Endothelial cell of umbilical vein (primary cell): ENCODE data around the gene ARHGAP45. TPM values are rescaled to one million over a fixed set of nuclear protein-coding genes. Genes with fewer than 3 reads are reported as not detected.

Source experiments
- BruUV-seq: library from RNA; stranded (reverse); fragments of 400-500 nt; replicated peaks from 2 replicates; lab custom pipeline; 2021; lab: Mats Ljungman, UMichigan
- CTCF ChIA-PET: fragments of 300-600, 350-600 bp; sonication (Branson Sonifier 250); formaldehyde crosslinking; loops from one replicate; lab custom pipeline; 2021; ENCODE audit warnings: antibody characterized with exemption, inconsistent platforms; lab: Charles Lee
- POLR2A ChIA-PET: fragments of 300-600, 350-600 bp; sonication (Branson Sonifier 250); formaldehyde crosslinking; loops from one replicate; lab custom pipeline; 2021; ENCODE audit warnings: antibody characterized with exemption, inconsistent platforms; lab: Charles Lee
- DNase-seq: peaks from one replicate; pipeline ENCODE4 v3.0.0-alpha.2; 2011; ENCODE audit warnings: low read depth, low spot score
- FAIRE-seq: peaks from 2 replicates; lab custom pipeline; 2011; peaks lifted over from hg19 to GRCh38; lab: Jason Lieb, UNC
- H2AFZ ChIP-seq: 2 replicates; pipeline ENCODE4 v1.6.0; 2012; ENCODE audit warnings: low read depth, low read length, control low read depth, inconsistent platforms
- H3K27ac ChIP-seq: 2 replicates; pipeline ENCODE4 v1.5.1; 2011; ENCODE audit warnings: low read depth, mild to moderate bottlenecking, control low read depth, low read length, moderate library complexity; ENCODE audit not compliant: insufficient read depth
- H3K27me3 ChIP-seq, 2 experiments: 2 replicates each; pipeline versions ENCODE4 v1.6.0 to v1.6.1; 2011; ENCODE audit warnings: low read length in 2 of 2, mixed read lengths in 1 of 2; ENCODE audit not compliant: control insufficient read depth in 2 of 2, insufficient read depth in 2 of 2
- H3K36me3 ChIP-seq, 2 experiments: 2 replicates in 1 of 2; 3 replicates in 1 of 2; pipeline ENCODE4 v1.5.1; 2011; ENCODE audit warnings: low read length in 2 of 2, mild to moderate bottlenecking in 1 of 2, moderate library complexity in 1 of 2; ENCODE audit not compliant: control insufficient read depth in 2 of 2, insufficient read depth in 2 of 2; ENCODE audit errors: extremely low read depth in 1 of 2
- H3K4me1 ChIP-seq: 3 replicates; pipeline ENCODE4 v1.5.1; 2011; ENCODE audit warnings: mild to moderate bottlenecking, low read length; ENCODE audit not compliant: control insufficient read depth, insufficient read depth; ENCODE audit errors: extremely low read depth
- H3K4me2 ChIP-seq: 2 replicates; pipeline ENCODE4 v1.6.1; 2011; ENCODE audit warnings: low read length, control low read depth, mixed read lengths; ENCODE audit not compliant: insufficient read depth
- H3K4me3 ChIP-seq, 3 experiments: fragments of 200-600 bp in 1 of 3; sonication (generic), shearing (Covaris generic) in 1 of 3; replicated peaks in 1 of 3; 2 replicates each; pipeline ENCODE4 v1.5.1; 2011 to 2016; ENCODE audit warnings: control low read depth in 3 of 3, low read length in 3 of 3, mild to moderate bottlenecking in 2 of 3, inconsistent platforms in 1 of 3, low read depth in 1 of 3, moderate library complexity in 1 of 3; ENCODE audit not compliant: insufficient read depth in 1 of 3
- H3K79me2 ChIP-seq: 2 replicates; pipeline ENCODE4 v1.6.0; 2012; ENCODE audit warnings: low read length, inconsistent platforms; ENCODE audit not compliant: control insufficient read depth, insufficient read depth
- H3K9ac ChIP-seq: replicated peaks from 2 replicates; pipeline ENCODE3; 2011; ENCODE audit warnings: low read length, control low read depth; ENCODE audit not compliant: insufficient read depth; ENCODE audit errors: extremely low read depth
- H3K9me1 ChIP-seq: replicated peaks from 3 replicates; pipeline ENCODE4 v1.6.0; 2011; ENCODE audit warnings: mild to moderate bottlenecking, low read length; ENCODE audit not compliant: control insufficient read depth, insufficient read depth; ENCODE audit errors: extremely low read depth
- H3K9me3 ChIP-seq: replicated peaks from 2 replicates; pipeline ENCODE4 v1.5.1; 2012; ENCODE audit warnings: low read length, inconsistent platforms; ENCODE audit not compliant: control insufficient read depth, insufficient read depth
- H4K20me1 ChIP-seq: replicated peaks from 2 replicates; pipeline ENCODE3; 2011; ENCODE audit warnings: mild to moderate bottlenecking, low read length; ENCODE audit not compliant: control insufficient read depth, insufficient read depth; ENCODE audit errors: extremely low read depth
- EZH2 ChIP-seq: IDR thresholded peaks from 2 replicates; pipeline ENCODE4 v1.6.1; 2012; ENCODE audit warnings: borderline replicate concordance, low read depth, mild to moderate bottlenecking, moderate library complexity, low read length, inconsistent platforms; ENCODE audit not compliant: severe bottlenecking
- FOS ChIP-seq: IDR thresholded peaks from 2 replicates; pipeline ENCODE4 v1.6.1; 2011; ENCODE audit warnings: mild to moderate bottlenecking, low read length, moderate library complexity, borderline replicate concordance; ENCODE audit not compliant: insufficient read depth
- GATA2 ChIP-seq: IDR thresholded peaks from 2 replicates; pipeline ENCODE4 v1.7.0; 2011; ENCODE audit warnings: low read depth, mild to moderate bottlenecking, moderate library complexity, mixed read lengths, low read length; ENCODE audit not compliant: insufficient read length, insufficient read depth
- JUN ChIP-seq: IDR thresholded peaks from 2 replicates; pipeline ENCODE4 v1.6.1; 2011; ENCODE audit warnings: borderline replicate concordance, low read depth; ENCODE audit not compliant: insufficient read length, insufficient read depth
- MAX ChIP-seq: IDR thresholded peaks from 2 replicates; pipeline ENCODE4 v1.6.1; 2011; ENCODE audit not compliant: insufficient read depth, insufficient read length
- MYC ChIP-seq: IDR thresholded peaks from one replicate; pipeline ENCODE4 v1.6.1; 2011; ENCODE audit warnings: mild to moderate bottlenecking, low read depth, low read length
- POLR2A ChIP-seq: IDR thresholded peaks from 2 replicates; pipeline ENCODE4 v1.6.1; 2012; ENCODE audit warnings: low read depth, mild to moderate bottlenecking, control low read depth, low read length
- POLR2AphosphoS5 ChIP-seq: IDR thresholded peaks from 2 replicates; pipeline ENCODE4 v1.6.1; 2012; ENCODE audit warnings: low read depth, mild to moderate bottlenecking, control low read depth, low read length, moderate library complexity; ENCODE audit not compliant: insufficient read depth
- dilution Hi-C: fragments of 300-500 bp; cut with MboI; formaldehyde crosslinking; loops from one replicate; pipeline ENCODE4 v1.15.0; 2019; ENCODE audit warnings: low sequenced_read_pairs; ENCODE audit not compliant: extremely low pct_ligation_motif_present
- intact Hi-C: fragments of 100-400 bp; cut with micrococcal nuclease; formaldehyde crosslinking; loops from one replicate; pipeline ENCODE4 v1.10.0; 2022
- polyA plus RNA-seq, 4 experiments: library from polyadenylated mRNA; depleted of rRNA in 3 of 4; stranded (reverse) in 3 of 4; unstranded in 1 of 4; fragments of >200 nt; gene quantifications; 2 replicates each; pipeline versions ENCODE4 v1.2.1 to v1.2.3, GENCODE V29; 2011 to 2012; ENCODE audit warnings: missing spikeins in 1 of 4
- total RNA-seq: library from RNA; stranded (reverse); gene quantifications from 2 replicates; pipeline ENCODE4 v1.2.3, GENCODE V29; 2021
- TF ChIP-seq, protein P1 (sequence below), 2 donors: IDR thresholded peaks; 1 replicate in 1 of 2; 2 replicates in 1 of 2; pipeline ENCODE4 v1.5.1; 2011; ENCODE audit warnings: low read length in 2 of 2, mild to moderate bottlenecking in 2 of 2, moderate library complexity in 2 of 2, control low read depth in 1 of 2, inconsistent platforms in 1 of 2, low read depth in 1 of 2; ENCODE audit not compliant: insufficient read depth in 1 of 2; ENCODE audit errors: extremely low read depth in 1 of 2

ARHGAP45 gene
- total and polyA plus RNA-seq, 2 donors (not counting 3 experiments of a cell fraction or from before 2014, with no cell fraction given) = 7.5 to 10.4 TPM

DNA sequence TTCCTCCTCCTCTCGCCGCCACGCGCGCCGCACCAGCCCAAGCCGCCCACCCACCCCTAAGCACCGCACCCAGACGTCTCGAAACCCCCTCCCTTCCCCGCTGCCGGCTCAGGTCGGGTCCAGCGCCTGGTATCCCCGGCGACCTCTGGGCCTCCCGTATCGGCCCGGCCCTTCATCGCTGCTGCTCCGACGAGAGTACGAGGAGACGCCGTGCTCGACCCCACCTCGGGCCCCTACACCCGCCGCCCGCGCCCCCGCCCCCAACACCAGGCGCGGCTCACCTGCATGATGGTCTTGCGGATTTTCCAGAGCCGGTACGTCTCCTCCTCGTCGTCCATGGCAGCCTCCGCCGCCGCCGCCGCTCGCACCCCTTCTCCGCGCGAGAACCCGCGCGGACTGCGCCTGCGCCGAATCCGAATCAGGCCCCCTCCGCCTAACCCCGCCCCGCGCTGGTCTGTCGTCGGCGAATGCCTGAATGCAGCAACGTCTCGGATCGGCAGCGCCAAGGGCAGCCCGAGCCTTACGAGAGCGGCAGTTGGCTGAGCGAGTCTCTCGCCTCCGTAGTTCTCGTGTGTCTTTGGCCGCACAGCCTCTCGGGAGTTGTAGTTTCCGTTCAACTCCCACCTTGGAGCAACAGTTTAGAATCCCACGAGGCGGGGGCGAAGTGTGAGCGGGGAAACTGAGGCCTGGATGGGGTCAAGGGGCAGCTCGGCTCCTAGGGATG lies 28.2 kb downstream of the ARHGAP45 start, which contains the start of gene POLR2E:
Gene POLR2E, minus strand, starts transcription at position 398 of the 724 bp plus-strand sequence. Its CDS starts 60 bp downstream, at position 338.
- Histone ChIP-seq H4K20me1 (no peaks in the 10 kb centered on the region), H3K27ac (peak within 1 kb of the TSS; percentile 25), H3K4me3 (peak within 1 kb of the TSS; percentile 82 to 93 (median 87)), H3K4me1 (peaks cover 10% of the 10 kb centered on the region), H2AFZ (no peak within 1 kb of the TSS), H3K9me1 (no peaks in the 10 kb centered on the region), H3K4me2 (peak within 1 kb of the TSS; percentile 85), H3K27me3 (no peaks in the 10 kb centered on the region), H3K9ac (peak within 1 kb of the TSS; percentile 85), H3K9me3 (peaks cover 2% of the 10 kb centered on the region), H3K79me2 (peaks cover 22% of the 10 kb centered on the region), H3K36me3 (peaks cover 0 to 12% of the 10 kb centered on the region in 2 experiments)
- dilution Hi-C loops = no loop called here
- ChIA-PET POLR2A (no interaction called here), CTCF (interaction anchor here (1.9 kb wide), 1 partner anchor 30 kb away, joined by 6 read pairs; no protein-coding TSS in a partner anchor)
- peak; percentile 99 for FAIRE-seq
- intact Hi-C loops = loop anchor here (2.0 kb wide), 2 partner anchors 28 to 54 kb away; partner anchors contain the start of genes ABCA7 and ARHGAP45
- peak; percentile 97 for DNase-seq
- peak; percentile 100 for TF ChIP-seq MYC
- no peak for TF ChIP-seq EZH2
- peak; percentile 98 for TF ChIP-seq MAX
- TF ChIP-seq POLR2A = peak; percentile 81
- TF ChIP-seq, protein P1, sequence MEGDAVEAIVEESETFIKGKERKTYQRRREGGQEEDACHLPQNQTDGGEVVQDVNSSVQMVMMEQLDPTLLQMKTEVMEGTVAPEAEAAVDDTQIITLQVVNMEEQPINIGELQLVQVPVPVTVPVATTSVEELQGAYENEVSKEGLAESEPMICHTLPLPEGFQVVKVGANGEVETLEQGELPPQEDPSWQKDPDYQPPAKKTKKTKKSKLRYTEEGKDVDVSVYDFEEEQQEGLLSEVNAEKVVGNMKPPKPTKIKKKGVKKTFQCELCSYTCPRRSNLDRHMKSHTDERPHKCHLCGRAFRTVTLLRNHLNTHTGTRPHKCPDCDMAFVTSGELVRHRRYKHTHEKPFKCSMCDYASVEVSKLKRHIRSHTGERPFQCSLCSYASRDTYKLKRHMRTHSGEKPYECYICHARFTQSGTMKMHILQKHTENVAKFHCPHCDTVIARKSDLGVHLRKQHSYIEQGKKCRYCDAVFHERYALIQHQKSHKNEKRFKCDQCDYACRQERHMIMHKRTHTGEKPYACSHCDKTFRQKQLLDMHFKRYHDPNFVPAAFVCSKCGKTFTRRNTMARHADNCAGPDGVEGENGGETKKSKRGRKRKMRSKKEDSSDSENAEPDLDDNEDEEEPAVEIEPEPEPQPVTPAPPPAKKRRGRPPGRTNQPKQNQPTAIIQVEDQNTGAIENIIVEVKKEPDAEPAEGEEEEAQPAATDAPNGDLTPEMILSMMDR (IDR thresholded peaks at IDR 0.05; ENCODE audit: extremely low read depth in 1 of 2, insufficient read depth in 1 of 2, low read depth in 1 of 2, low read length in 2 of 2) = no peak
- peak; percentile 90 for TF ChIP-seq POLR2AphosphoS5
- no peak for TF ChIP-seq GATA2
- no peak for TF ChIP-seq FOS
- no peak for TF ChIP-seq JUN
- BruUV-seq = no TSS peak
